DND-41 (cell line): Measurements from ENCODE around the gene GMEB2.

Source experiments
- ATAC-seq: fragments of 200-7000 bp; cut with Tn5 transposase; 3 replicates; pipeline ENCODE4 v1.9.1; 2021; ENCODE audit warnings: low read depth; ENCODE audit not compliant: insufficient read depth
- DNase-seq: peaks from one replicate; pipeline ENCODE4 v3.0.0-alpha.2; 2020
- H2AFZ ChIP-seq: 2 replicates; pipeline ENCODE4 v1.6.0; 2012; ENCODE audit warnings: low read depth, low read length
- H3K27ac ChIP-seq: 2 replicates; pipeline ENCODE4 v1.5.1; 2012; ENCODE audit warnings: low read length, inconsistent platforms
- H3K27me3 ChIP-seq: fragments of 200-600 bp; sonication (generic); 2 replicates; pipeline ENCODE4 v1.6.0; 2012; ENCODE audit warnings: low read length, mild to moderate bottlenecking, inconsistent platforms; ENCODE audit not compliant: insufficient read depth, poor library complexity
- H3K36me3 ChIP-seq: 2 replicates; pipeline ENCODE4 v1.5.1; 2012; ENCODE audit warnings: low read length, inconsistent platforms; ENCODE audit not compliant: insufficient read depth
- H3K4me1 ChIP-seq: 2 replicates; pipeline ENCODE4 v1.5.1; 2012; ENCODE audit warnings: mild to moderate bottlenecking, low read length; ENCODE audit not compliant: insufficient read depth
- H3K4me2 ChIP-seq: 2 replicates; pipeline ENCODE4 v1.6.0; 2012; ENCODE audit warnings: mild to moderate bottlenecking, moderate library complexity, low read length, inconsistent platforms; ENCODE audit not compliant: insufficient read depth
- H3K4me3 ChIP-seq, 2 experiments: fragments of 200-600 bp in 1 of 2; shearing (Covaris generic) in 1 of 2; 2 replicates each; pipeline ENCODE4 v1.5.1; 2012 to 2016; ENCODE audit warnings: inconsistent platforms in 2 of 2, low read length in 2 of 2, mild to moderate bottlenecking in 2 of 2, low read depth in 1 of 2, moderate library complexity in 1 of 2
- H3K79me2 ChIP-seq: 2 replicates; pipeline ENCODE4 v1.6.0; 2012; ENCODE audit warnings: low read length, inconsistent platforms; ENCODE audit not compliant: insufficient read depth
- H3K9ac ChIP-seq: 2 replicates; pipeline ENCODE4 v1.6.0; 2012; ENCODE audit warnings: low read depth, mild to moderate bottlenecking, inconsistent platforms, low read length, moderate library complexity
- H3K9me3 ChIP-seq: 2 replicates; pipeline ENCODE4 v1.5.1; 2012; ENCODE audit warnings: low read length, moderate library complexity, mild to moderate bottlenecking, inconsistent platforms; ENCODE audit not compliant: insufficient read depth, severe bottlenecking
- H4K20me1 ChIP-seq: 2 replicates; pipeline ENCODE4 v1.6.0; 2012; ENCODE audit warnings: low read length; ENCODE audit not compliant: insufficient read depth
- CTCF ChIP-seq: IDR thresholded peaks from 2 replicates; pipeline ENCODE4 v1.5.1; 2012; ENCODE audit warnings: borderline replicate concordance, low read length, moderate library complexity, mild to moderate bottlenecking; ENCODE audit not compliant: poor library complexity, severe bottlenecking; ENCODE audit errors: extremely low read depth
- EZH2 ChIP-seq: IDR thresholded peaks from 3 replicates; pipeline ENCODE4 v1.6.1; 2012; ENCODE audit warnings: borderline replicate concordance, low read depth, mild to moderate bottlenecking, moderate library complexity, low read length, inconsistent platforms; ENCODE audit not compliant: severe bottlenecking

GMEB2 gene

DNA sequence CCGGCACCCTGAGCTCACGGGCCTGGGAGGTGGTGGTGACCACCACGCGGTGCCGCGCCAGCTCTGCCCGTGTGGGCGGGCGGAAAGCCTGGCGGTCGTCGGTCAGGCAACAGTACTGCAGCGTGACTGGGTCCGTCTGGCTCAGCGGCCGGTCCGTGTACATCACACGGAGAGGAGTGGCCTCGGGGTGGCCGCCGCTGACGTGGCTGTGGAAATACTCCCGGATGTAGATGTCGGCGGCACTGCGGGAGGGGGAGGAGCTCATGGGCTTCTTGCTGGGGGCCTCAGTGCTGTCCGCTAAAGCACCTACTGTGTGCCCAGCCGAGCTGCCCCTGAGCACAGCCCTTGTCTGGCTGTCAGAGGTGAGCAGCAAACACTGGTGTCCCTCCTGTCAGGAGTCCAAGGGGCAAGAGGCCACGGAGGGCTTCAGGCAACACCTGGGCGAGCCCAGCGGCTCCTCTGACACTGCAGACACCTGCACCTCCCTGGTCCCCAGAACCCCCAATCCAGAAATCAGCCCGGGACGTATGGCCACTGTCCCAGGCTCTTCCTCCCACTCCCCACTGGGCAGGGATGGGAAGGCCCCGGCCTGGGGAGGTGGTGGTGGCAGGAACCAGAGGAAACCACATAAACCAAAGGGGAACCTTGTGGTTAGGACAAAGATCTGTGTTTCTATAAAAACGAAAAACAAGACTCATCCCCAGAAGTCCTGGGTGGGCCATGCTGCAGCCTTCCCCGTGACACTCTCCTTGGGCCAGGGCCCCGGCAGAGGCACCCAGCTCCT, 59.3 kb downstream of the GMEB2 start:
- peak; percentile 38 for DNase-seq
- peak; percentile 70 for ATAC-seq
- H3K27me3 ChIP-seq, result peaks cover 13% of the 10 kb centered on the region
- peaks cover 34% of the 10 kb centered on the region for H4K20me1 ChIP-seq
- no peak overlapping the region for H2AFZ ChIP-seq
- no peak overlapping the region for H3K9ac ChIP-seq
- no peaks in the 10 kb centered on the region for H3K9me3 ChIP-seq
- no peak overlapping the region for H3K4me3 ChIP-seq
- H3K36me3 ChIP-seq, result no peaks in the 10 kb centered on the region
- no peak overlapping the region for H3K27ac ChIP-seq
- no peak overlapping the region for H3K4me2 ChIP-seq
- H3K4me1 ChIP-seq, result peaks cover 12% of the 10 kb centered on the region
- TF ChIP-seq CTCF (no peak), EZH2 (no peak)
- H3K79me2 ChIP-seq, result no peaks in the 10 kb centered on the region

DNA sequence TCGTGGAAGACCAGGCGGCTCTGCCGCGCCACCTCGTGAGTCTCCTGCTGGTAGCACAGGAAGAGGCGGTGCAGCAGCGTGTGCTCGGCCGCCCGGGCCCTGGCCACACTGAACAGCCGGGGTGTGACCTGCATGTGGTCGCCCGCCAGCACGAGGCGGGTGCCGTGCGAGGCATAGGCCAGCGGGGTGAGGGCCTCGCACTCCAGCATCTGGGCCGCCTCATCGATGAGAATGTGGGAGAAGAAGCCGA, 59.8 kb downstream of the GMEB2 start:
- H3K36me3 ChIP-seq, result no peaks in the 10 kb centered on the region
- H2AFZ ChIP-seq, result no peak overlapping the region
- peaks cover 34% of the 10 kb centered on the region for H4K20me1 ChIP-seq
- DNase-seq (no peak), ATAC-seq (no peak)
- H3K79me2 ChIP-seq, result no peaks in the 10 kb centered on the region
- H3K4me1 ChIP-seq, result peaks cover 12% of the 10 kb centered on the region
- H3K4me3 ChIP-seq, result no peak overlapping the region
- H3K27ac ChIP-seq, result no peak overlapping the region
- TF ChIP-seq CTCF (no peak), EZH2 (no peak)
- no peak overlapping the region for H3K9ac ChIP-seq
- H3K4me2 ChIP-seq, result no peak overlapping the region
- peaks cover 13% of the 10 kb centered on the region for H3K27me3 ChIP-seq
- no peaks in the 10 kb centered on the region for H3K9me3 ChIP-seq

GRCh38 chr20:63566395-63567135, 60.3 kb downstream of the GMEB2 start:
- TF ChIP-seq CTCF (no peak), EZH2 (no peak)
- Histone ChIP-seq H3K36me3 (no peaks in the 10 kb centered on the region), H3K4me1 (peaks cover 12% of the 10 kb centered on the region), H3K4me2 (no peak overlapping the region), H3K79me2 (no peaks in the 10 kb centered on the region), H3K27ac (no peak overlapping the region), H3K9me3 (no peaks in the 10 kb centered on the region), H2AFZ (no peak overlapping the region), H3K9ac (no peak overlapping the region), H3K27me3 (peaks cover 13% of the 10 kb centered on the region), H4K20me1 (peaks cover 34% of the 10 kb centered on the region), H3K4me3 (no peak overlapping the region)
- ATAC-seq, result no peak
- no peak for DNase-seq
